ENCODE data around the gene STIMATE.

- TF ChIP-seq CTCF (IDR thresholded peaks at IDR 0.05) (no peak), EZH2 (IDR thresholded peaks at IDR 0.05) (no peak), EZH2phosphoT487 (IDR thresholded peaks at IDR 0.05) (no peak)
Observed at GRCh38 chr3:52841981-52842340, 55.4 kb downstream of the STIMATE start.

Data from neural progenitor cell (in vitro differentiated cells).